CD14-positive monocyte (primary cell): Measurements from ENCODE around the gene OSBPL6. TPM values are rescaled to one million over a fixed set of nuclear protein-coding genes. Genes with fewer than 3 reads are reported as not detected.
A peak's percentile ranks its signal among the peaks of the same experiment; 100 is the strongest.

Source experiments
- DNase-seq, 3 donors: peaks; one replicate each; pipeline ENCODE4 v3.0.0-alpha.2; 2011 to 2022
- H2AFZ ChIP-seq: 2 replicates; pipeline ENCODE4 v1.6.0; 2012; ENCODE audit warnings: mild to moderate bottlenecking, low read depth, low read length, inconsistent platforms; ENCODE audit not compliant: insufficient read depth, poor library complexity, severe bottlenecking
- H3K27ac ChIP-seq, 2 donors: 1 replicate in 1 of 2; 2 replicates in 1 of 2; pipeline ENCODE4 v1.5.1; 2012 to 2013; ENCODE audit warnings: low read length in 2 of 2, control low read depth in 1 of 2, inconsistent platforms in 1 of 2, low read depth in 1 of 2, mild to moderate bottlenecking in 1 of 2
- H3K27me3 ChIP-seq, 2 donors: one replicate each; pipeline versions ENCODE4 v1.6.0 to v1.6.1; 2011 to 2013; ENCODE audit warnings: low read length in 2 of 2; ENCODE audit not compliant: control insufficient read depth in 2 of 2, insufficient read depth in 2 of 2
- H3K36me3 ChIP-seq, 2 donors: replicated peaks in 1 of 2; 1 replicate in 1 of 2; 2 replicates in 1 of 2; pipeline versions ENCODE4 v1.5.1 to v1.6.1; 2012 to 2013; ENCODE audit warnings: low read length in 2 of 2, control low read depth in 1 of 2, inconsistent platforms in 1 of 2, mild to moderate bottlenecking in 1 of 2; ENCODE audit not compliant: insufficient read depth in 2 of 2, control insufficient read depth in 1 of 2
- H3K4me1 ChIP-seq, 2 donors: 1 replicate in 1 of 2; 2 replicates in 1 of 2; pipeline versions ENCODE4 v1.5.1 to v1.6.1; 2012 to 2013; ENCODE audit warnings: low read length in 2 of 2, control low read depth in 1 of 2, inconsistent platforms in 1 of 2, mild to moderate bottlenecking in 1 of 2, moderate library complexity in 1 of 2; ENCODE audit not compliant: insufficient read depth in 2 of 2, control insufficient read depth in 1 of 2
- H3K4me2 ChIP-seq: replicated peaks from 2 replicates; pipeline ENCODE3; 2012; ENCODE audit warnings: low read length, moderate library complexity, mild to moderate bottlenecking; ENCODE audit not compliant: poor library complexity, severe bottlenecking; ENCODE audit errors: extremely low read depth
- H3K4me3 ChIP-seq, 3 experiments: fragments of 200-600 bp in 1 of 3; sonication (generic) in 1 of 3; replicated peaks in 1 of 3; 1 replicate in 2 of 3; 2 replicates in 1 of 3; pipeline ENCODE4 v1.5.1; 2011 to 2013; ENCODE audit warnings: low read length in 3 of 3, mild to moderate bottlenecking in 3 of 3, control low read depth in 2 of 3, low read depth in 2 of 3, inconsistent platforms in 1 of 3, moderate library complexity in 1 of 3
- H3K79me2 ChIP-seq: 2 replicates; pipeline ENCODE4 v1.6.0; 2012; ENCODE audit warnings: mild to moderate bottlenecking, control low read depth, inconsistent platforms, low read length, moderate library complexity; ENCODE audit not compliant: insufficient read depth
- H3K9ac ChIP-seq: 2 replicates; pipeline ENCODE4 v1.6.0; 2017; ENCODE audit warnings: low read length, mild to moderate bottlenecking; ENCODE audit not compliant: insufficient read depth, poor library complexity, severe bottlenecking
- H3K9me3 ChIP-seq, 2 donors: replicated peaks in 1 of 2; 1 replicate in 1 of 2; 2 replicates in 1 of 2; pipeline versions ENCODE4 v1.5.1 to v1.6.1; 2012 to 2013; ENCODE audit warnings: low read length in 2 of 2, control low read depth in 1 of 2; ENCODE audit not compliant: control insufficient read depth in 1 of 2, insufficient read depth in 1 of 2
- H4K20me1 ChIP-seq: 2 replicates; pipeline ENCODE4 v1.6.0; 2012; ENCODE audit warnings: mild to moderate bottlenecking, low read length, control low read depth, moderate library complexity; ENCODE audit not compliant: insufficient read depth
- H3K27ac Mint-ChIP-seq, 7 donors: one replicate each; pipeline ENCODE4 v1.8.0; 2020; ENCODE audit warnings: mild to moderate bottlenecking in 7 of 7, mixed read lengths in 7 of 7, moderate library complexity in 6 of 7, inconsistent platforms in 2 of 7
- H3K27me3 Mint-ChIP-seq, 3 donors: one replicate each; pipeline ENCODE4 v1.8.0; 2021 to 2022; ENCODE audit warnings: low read depth in 3 of 3, mild to moderate bottlenecking in 3 of 3, mixed read lengths in 3 of 3, moderate library complexity in 3 of 3, inconsistent platforms in 1 of 3
- H3K36me3 Mint-ChIP-seq, 2 donors: one replicate each; pipeline ENCODE4 v1.8.0; 2020; ENCODE audit warnings: mixed read lengths in 2 of 2, inconsistent platforms in 1 of 2, mild to moderate bottlenecking in 1 of 2
- H3K4me1 Mint-ChIP-seq: one replicate; pipeline ENCODE4 v1.8.0; 2020; ENCODE audit warnings: mild to moderate bottlenecking, mixed read lengths
- H3K4me3 Mint-ChIP-seq, 2 donors: one replicate each; pipeline ENCODE4 v1.8.0; 2020; ENCODE audit warnings: mild to moderate bottlenecking in 2 of 2, mixed read lengths in 2 of 2, moderate library complexity in 1 of 2
- H3K9me3 Mint-ChIP-seq, 7 donors: one replicate each; pipeline ENCODE4 v1.8.0; 2020 to 2022; ENCODE audit warnings: mixed read lengths in 7 of 7, mild to moderate bottlenecking in 6 of 7, moderate library complexity in 6 of 7, inconsistent platforms in 2 of 7
- CTCF ChIP-seq: fragments of 200-600 bp; IDR thresholded peaks from one replicate; pipeline ENCODE4 v1.8.0; 2022; ENCODE audit warnings: antibody characterized with exemption, mild to moderate bottlenecking
- WGBS: methylation state at CpG from one replicate; pipeline ENCODE4 v1.1.5; 2013; ENCODE audit warnings: missing lambda C conversion rate; ENCODE audit not compliant: insufficient coverage; 5-methylcytosine and 5-hydroxymethylcytosine counted together
- intact Hi-C, 2 donors: fragments of 100-400 bp; cut with micrococcal nuclease; formaldehyde crosslinking; loops; one replicate each; pipeline versions ENCODE4 v1.15.0 to v1.15.1; 2023
- polyA minus RNA-seq: library from RNA; depleted of rRNA, polyadenylated mRNA; stranded (reverse); fragments of >200 nt; gene quantifications from 2 replicates; pipeline ENCODE4 v1.2.3, GENCODE V29; 2012
- polyA plus RNA-seq, 3 donors: library from polyadenylated mRNA; depleted of rRNA in 1 of 3; unstranded in 2 of 3; stranded (reverse) in 1 of 3; fragments of 300-500 nt in 2 of 3; fragments of >200 nt in 1 of 3; fragmentation: Illumina TruSeq in 2 of 3; gene quantifications; 1 replicate in 2 of 3; 2 replicates in 1 of 3; pipeline ENCODE4 v1.2.3, GENCODE V29; 2012 to 2021
- total RNA-seq, 12 experiments: library from RNA in 1 of 12; stranded (reverse) in 1 of 12; fragments of 120-200 nt in 1 of 12; gene quantifications; one replicate each; pipeline ENCODE4 v1.2.4 and lab custom pipeline; 2013 to 2026; ENCODE audit warnings: mixed read lengths in 6 of 12, inconsistent platforms in 1 of 12

OSBPL6 gene
- total RNA-seq (2013): 0.06 TPM
- not detected for polyA plus RNA-seq
- not detected in 2 replicates for polyA minus RNA-seq
- total RNA-seq (lab: John Stamatoyannopoulos, UW): 0 to 3.5 (median 0.13) reads per million in 11 experiments

- Histone ChIP-seq H3K36me3 (no peaks in the 10 kb centered on the region), H3K79me2 (no peaks in the 10 kb centered on the region), H3K9ac (peak within 1 kb of the TSS; percentile 51), H3K9me3 (peaks cover 0 to 22% of the 10 kb centered on the region in 2 donors), H3K27me3 (peaks cover 64 to 71% of the 10 kb centered on the region in 2 donors), H3K27ac (no peak within 1 kb of the TSS), H3K4me3 (peak within 1 kb of the TSS; percentile 39 to 79 (median 55)), H2AFZ (peak within 1 kb of the TSS; percentile 82), H3K4me2 (peak within 1 kb of the TSS; percentile 97), H3K4me1 (peaks cover 14 to 23% of the 10 kb centered on the region in 2 donors), H4K20me1 (no peaks in the 10 kb centered on the region)
- Mint-ChIP-seq H3K27ac (no peak within 1 kb of the TSS), H3K27me3 (peaks cover 55 to 72% (median 57%) of the 10 kb centered on the region in 3 donors), H3K9me3 (peaks cover 0 to 6% (median 2%) of the 10 kb centered on the region in 7 donors), H3K36me3 (no peaks in the 10 kb centered on the region), H3K4me3 (peak within 1 kb of the TSS; percentile 75 to 89), H3K4me1 (peaks cover 15% of the 10 kb centered on the region)
- under 1% methylated on average over 90 of the region's 90 CpGs for WGBS
- no peak for TF ChIP-seq CTCF
- DNase-seq: peak in 2 of 3 donors; percentile 11 to 23
- intact Hi-C loops: no loop called here
Measured at GRCh38 chr2:178193823-178194599, at the start of gene OSBPL6. TSS of gene OSBPL6 (plus strand) at chr2:178194512. CDS start at chr2:178306185, 111,673 bp downstream.

- Mint-ChIP-seq H3K27me3 (no peaks in the 10 kb centered on the region), H3K4me3 (no peak overlapping the region), H3K27ac (no peak overlapping the region), H3K36me3 (no peaks in the 10 kb centered on the region), H3K9me3 (peaks cover 2 to 18% (median 8%) of the 10 kb centered on the region in 7 donors), H3K4me1 (no peaks in the 10 kb centered on the region)
- no peak for TF ChIP-seq CTCF
- Histone ChIP-seq H4K20me1 (no peaks in the 10 kb centered on the region), H3K4me2 (no peak overlapping the region), H3K36me3 (no peaks in the 10 kb centered on the region), H3K79me2 (no peaks in the 10 kb centered on the region), H3K9me3 (peaks cover 0 to 6% of the 10 kb centered on the region in 2 donors), H3K4me1 (no peaks in the 10 kb centered on the region), H2AFZ (no peak overlapping the region), H3K27ac (no peak overlapping the region), H3K27me3 (no peaks in the 10 kb centered on the region), H3K9ac (no peak overlapping the region), H3K4me3 (no peak overlapping the region)
- no CpG with 5 or more reads among the region's 3 CpGs for WGBS
- intact Hi-C loops: no loop called here
- DNase-seq: no peak
Measured at GRCh38 chr2:178152033-178152432, 42.3 kb upstream of the OSBPL6 start.
